Tibial nerve (tissue), 4 donors: ENCODE results near the gene NUPR1. TPM values are rescaled to one million over a fixed set of nuclear protein-coding genes. Genes with fewer than 3 reads are reported as not detected.
A peak's percentile ranks its signal among the peaks of the same experiment; 100 is the strongest.

Source experiments
- DNase-seq, 2 donors: peaks; one replicate each; pipeline ENCODE4 v3.0.0-alpha.2; 2019; ENCODE audit warnings: low spot score in 2 of 2
- H3K27ac ChIP-seq, 4 donors: fragments of 200-600 bp; sonication (generic) in 3 of 4; one replicate each; pipeline ENCODE4 v1.5.1; 2017 to 2019; ENCODE audit warnings: mild to moderate bottlenecking in 1 of 4
- H3K27me3 ChIP-seq, 2 donors: fragments of 200-600 bp; sonication (generic) in 1 of 2; one replicate each; pipeline versions ENCODE4 v1.5.1 to v1.6.0; 2017 to 2019
- H3K36me3 ChIP-seq, 3 donors: fragments of 200-600 bp; sonication (generic); one replicate each; pipeline ENCODE4 v1.5.1; 2018 to 2019
- H3K4me1 ChIP-seq, 4 donors: fragments of 200-600 bp; sonication (generic) in 3 of 4; one replicate each; pipeline ENCODE4 v1.5.1; 2017 to 2019
- H3K4me3 ChIP-seq, 4 donors: fragments of 200-600 bp; sonication (generic) in 3 of 4; one replicate each; pipeline ENCODE4 v1.5.1; 2017 to 2019; ENCODE audit warnings: mild to moderate bottlenecking in 1 of 4, moderate library complexity in 1 of 4
- H3K9me3 ChIP-seq, 4 donors: fragments of 200-600 bp; sonication (generic) in 3 of 4; one replicate each; pipeline ENCODE4 v1.5.1; 2017 to 2019
- EP300 ChIP-seq, 2 donors: sonication (generic); formaldehyde crosslinking; IDR thresholded peaks; one replicate each; pipeline ENCODE4 v1.6.1; 2017; ENCODE audit warnings: antibody characterized with exemption in 2 of 2, mild to moderate bottlenecking in 1 of 2
- POLR2A ChIP-seq, 2 donors: fragments of 450-650 bp; IDR thresholded peaks; one replicate each; pipeline ENCODE4 v1.6.1; 2017; ENCODE audit warnings: antibody characterized with exemption in 2 of 2, mild to moderate bottlenecking in 2 of 2, moderate library complexity in 2 of 2
- WGBS, 2 donors: methylation state at CpG; one replicate each; pipeline ENCODE4 v1.1.5; 2018; 5-methylcytosine and 5-hydroxymethylcytosine counted together
- total RNA-seq, 4 donors: library from RNA; depleted of rRNA; stranded (reverse); fragments of >200 nt; gene quantifications; one replicate each; pipeline ENCODE4 v1.1.0, GENCODE V29; 2016
- TF ChIP-seq, protein P1 (sequence below), 5 experiments: fragments of 200-600 bp in 3 of 5; fragments of 450-650 bp in 2 of 5; sonication (generic) in 3 of 5; IDR thresholded peaks; one replicate each; pipeline ENCODE4 v1.5.1; 2016 to 2019; ENCODE audit warnings: antibody characterized with exemption in 5 of 5, mild to moderate bottlenecking in 3 of 5, moderate library complexity in 2 of 5

Gene NUPR1
- total RNA-seq, 4 donors from 2014 or later = 33.0 to 57.2 (median 53.4) TPM

DNA sequence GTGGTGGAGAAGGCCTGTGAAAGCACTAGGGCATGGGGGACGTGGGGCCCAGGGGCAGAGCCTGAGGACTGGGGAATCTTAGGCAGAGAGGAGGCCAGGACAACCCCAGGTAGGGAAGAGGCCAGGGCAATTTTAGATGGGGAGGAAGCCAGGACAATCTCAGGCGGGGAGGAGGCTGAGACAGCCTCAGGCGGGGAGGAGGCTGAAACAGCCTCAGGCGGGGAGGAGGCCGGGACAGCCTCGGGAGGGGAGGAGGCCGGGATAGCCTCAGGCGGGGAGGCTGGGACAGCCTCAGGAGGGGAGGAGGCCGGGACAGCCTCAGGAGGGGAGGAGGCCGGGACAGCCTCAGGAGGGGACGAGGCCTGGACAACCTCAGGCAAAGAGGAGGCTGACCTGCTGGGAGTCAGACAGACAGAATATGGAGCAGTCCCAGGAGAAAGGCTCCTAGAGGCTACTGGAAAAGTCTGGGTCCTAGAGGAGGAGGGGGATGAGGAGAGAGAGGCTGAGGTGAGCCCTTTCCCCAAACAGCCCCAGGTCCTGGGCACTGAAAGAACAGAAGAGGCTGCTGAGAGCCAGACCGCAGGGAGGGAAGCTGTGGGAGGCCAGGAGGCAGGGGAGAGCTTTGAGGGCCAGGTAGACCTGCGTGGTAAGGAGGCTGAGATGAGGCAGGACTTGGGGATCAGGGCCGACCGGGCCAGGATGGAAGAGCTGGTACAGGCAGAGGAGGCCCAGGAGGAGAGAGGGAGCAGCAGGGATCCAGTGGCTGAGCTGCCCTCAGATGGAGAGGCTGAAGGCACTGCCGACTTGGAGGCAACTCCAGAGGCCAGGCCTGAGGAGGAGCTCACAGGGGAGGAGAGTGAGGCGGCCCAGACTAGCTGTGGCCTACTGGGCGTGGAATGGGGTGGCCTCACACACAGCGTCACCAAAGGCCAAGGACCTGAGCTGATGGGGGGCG is 42.7 kb downstream of the NUPR1 start:
- Histone ChIP-seq H3K4me3 (peak overlapping the region in 1 of 4 donors; percentile 23), H3K27me3 (no peaks in the 10 kb centered on the region), H3K9me3 (no peaks in the 10 kb centered on the region), H3K4me1 (peaks cover 0 to under 1% (median under 1%) of the 10 kb centered on the region in 4 donors), H3K36me3 (no peaks in the 10 kb centered on the region), H3K27ac (peak overlapping the region in 1 of 4 donors; percentile 77)
- no peak for TF ChIP-seq EP300 (IDR thresholded peaks at IDR 0.05)
- TF ChIP-seq, protein P1, sequence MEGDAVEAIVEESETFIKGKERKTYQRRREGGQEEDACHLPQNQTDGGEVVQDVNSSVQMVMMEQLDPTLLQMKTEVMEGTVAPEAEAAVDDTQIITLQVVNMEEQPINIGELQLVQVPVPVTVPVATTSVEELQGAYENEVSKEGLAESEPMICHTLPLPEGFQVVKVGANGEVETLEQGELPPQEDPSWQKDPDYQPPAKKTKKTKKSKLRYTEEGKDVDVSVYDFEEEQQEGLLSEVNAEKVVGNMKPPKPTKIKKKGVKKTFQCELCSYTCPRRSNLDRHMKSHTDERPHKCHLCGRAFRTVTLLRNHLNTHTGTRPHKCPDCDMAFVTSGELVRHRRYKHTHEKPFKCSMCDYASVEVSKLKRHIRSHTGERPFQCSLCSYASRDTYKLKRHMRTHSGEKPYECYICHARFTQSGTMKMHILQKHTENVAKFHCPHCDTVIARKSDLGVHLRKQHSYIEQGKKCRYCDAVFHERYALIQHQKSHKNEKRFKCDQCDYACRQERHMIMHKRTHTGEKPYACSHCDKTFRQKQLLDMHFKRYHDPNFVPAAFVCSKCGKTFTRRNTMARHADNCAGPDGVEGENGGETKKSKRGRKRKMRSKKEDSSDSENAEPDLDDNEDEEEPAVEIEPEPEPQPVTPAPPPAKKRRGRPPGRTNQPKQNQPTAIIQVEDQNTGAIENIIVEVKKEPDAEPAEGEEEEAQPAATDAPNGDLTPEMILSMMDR (IDR thresholded peaks at IDR 0.05) = no peak
- TF ChIP-seq POLR2A (IDR thresholded peaks at IDR 0.05) = no peak
- DNase-seq = no peak
- 82 to 88% methylated on average over 20 of the region's 20 CpGs for WGBS, 2 donors

DNA sequence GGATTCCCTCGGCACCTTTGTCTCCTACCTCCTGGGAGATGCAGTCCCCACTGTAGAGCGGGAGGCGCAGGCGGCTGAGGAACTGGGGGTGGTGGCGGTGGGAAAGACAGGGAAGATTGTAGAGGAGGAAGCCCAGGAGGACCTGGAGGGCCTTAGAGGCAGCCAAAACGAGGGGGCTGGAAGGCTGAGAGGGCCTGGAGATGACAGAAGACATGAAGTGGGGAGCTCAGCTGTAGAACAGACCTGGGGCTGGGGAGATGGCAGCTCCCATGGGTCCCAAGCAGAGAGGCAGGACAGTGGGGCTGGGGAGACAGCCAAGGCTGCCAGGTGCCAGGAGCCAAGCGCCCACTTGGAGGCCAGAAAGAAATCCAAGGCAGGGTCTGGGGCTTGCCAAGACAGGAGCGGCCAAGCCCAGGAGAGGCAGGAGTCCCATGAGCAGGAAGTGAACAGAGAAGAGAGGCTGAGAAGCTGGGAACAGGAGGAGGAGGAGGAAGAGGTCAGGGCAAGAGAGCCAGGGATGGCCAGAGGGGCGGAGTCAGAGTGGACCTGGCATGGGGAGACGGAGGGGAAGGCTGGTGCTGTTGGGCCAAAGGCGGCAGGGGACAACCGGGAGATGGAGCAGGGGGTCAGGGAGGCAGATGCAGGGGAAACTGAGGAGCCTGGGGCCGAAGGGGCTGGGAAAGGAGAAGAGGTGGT is 43.5 kb downstream of the NUPR1 start:
- H3K4me1 ChIP-seq = peaks cover 0 to 9% (median 6%) of the 10 kb centered on the region in 4 donors
- peak overlapping the region in 3 of 4 donors; percentile 22 to 36 (median 23) for H3K4me3 ChIP-seq
- no peaks in the 10 kb centered on the region for H3K27me3 ChIP-seq
- no peaks in the 10 kb centered on the region for H3K36me3 ChIP-seq
- H3K9me3 ChIP-seq = no peaks in the 10 kb centered on the region
- WGBS, 2 donors = 74% methylated on average over 13 of the region's 13 CpGs
- TF ChIP-seq EP300 (IDR thresholded peaks at IDR 0.05) (no peak), POLR2A (IDR thresholded peaks at IDR 0.05) (no peak)
- TF ChIP-seq, protein P1 (IDR thresholded peaks at IDR 0.05) = no peak
- DNase-seq = no peak
- H3K27ac ChIP-seq = peak overlapping the region in 2 of 4 donors; percentile 61 to 77

DNA sequence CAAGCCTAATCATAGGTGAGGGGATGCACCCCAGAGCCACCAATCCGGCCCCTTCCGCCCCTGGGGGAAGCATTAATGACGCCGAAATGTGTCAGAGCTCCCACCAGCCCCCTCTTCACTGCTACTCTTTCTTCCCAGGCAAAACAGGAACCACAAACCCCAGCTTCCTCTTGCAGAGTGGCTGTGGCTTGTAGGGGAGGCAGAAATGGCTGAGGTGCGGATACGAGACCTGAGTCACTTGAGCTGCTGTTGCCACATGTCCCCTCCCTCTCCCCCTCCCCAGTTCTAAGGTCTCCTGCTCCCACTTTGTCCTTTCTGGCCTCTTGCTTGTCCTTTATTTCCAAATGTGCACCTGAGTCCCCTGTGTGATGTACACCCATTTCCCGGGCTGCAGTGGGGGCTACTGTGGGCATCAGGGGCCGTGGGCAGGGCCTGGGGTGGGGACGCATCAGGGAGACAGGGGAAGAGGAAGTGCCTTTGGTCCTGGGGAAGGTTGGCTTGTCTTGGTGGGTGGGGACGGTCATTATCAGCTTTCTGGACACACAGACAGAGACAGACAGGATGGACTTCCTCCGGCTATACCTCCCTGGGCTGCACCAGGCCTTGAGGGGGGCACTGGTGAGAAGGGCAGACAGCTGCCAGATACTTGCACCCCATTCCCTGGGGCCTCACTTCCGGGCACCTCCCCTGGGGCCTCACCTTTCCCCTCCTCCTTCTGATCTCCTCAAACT is 44.5 kb downstream of the NUPR1 start, which contains the start of gene APOBR:
Gene APOBR (plus strand): TSS at position 523 of the 731 bp plus-strand sequence. CDS start 39 bp downstream, at position 562.
- WGBS, 2 donors = 66 to 67% methylated on average over 12 of the region's 12 CpGs
- peak within 1 kb of the TSS in 3 of 4 donors; percentile 48 to 77 (median 61) for H3K27ac ChIP-seq
- peak in 1 of 2 donors; percentile 31 for DNase-seq

DNA sequence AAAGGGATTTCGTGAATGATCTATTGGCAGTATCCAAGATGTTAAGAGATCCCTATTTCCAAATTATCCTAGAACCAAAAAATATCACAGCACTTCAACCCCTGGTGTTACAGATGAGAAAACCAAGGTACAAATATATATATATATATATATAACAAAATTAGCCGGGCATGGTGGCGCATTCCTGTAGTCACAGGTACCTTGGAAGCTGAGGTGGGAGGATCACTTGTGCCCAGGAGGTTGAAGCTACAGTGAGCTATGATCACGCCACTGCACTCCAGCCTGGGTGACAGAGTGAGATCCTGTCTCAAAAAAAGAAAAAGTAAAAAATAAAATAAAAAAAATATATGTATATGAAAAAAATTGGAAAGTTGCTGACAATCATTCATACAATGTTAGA is 46.3 kb downstream of the NUPR1 start:
- H3K27me3 ChIP-seq = no peaks in the 10 kb centered on the region
- peak overlapping the region in 2 of 4 donors; percentile 83 to 96 for H3K4me3 ChIP-seq
- H3K9me3 ChIP-seq = no peaks in the 10 kb centered on the region
- H3K4me1 ChIP-seq = peaks cover 0 to 23% (median 6%) of the 10 kb centered on the region in 4 donors
- no peak for DNase-seq
- H3K36me3 ChIP-seq = peaks cover 0 to 24% (median 0%) of the 10 kb centered on the region in 3 donors
- WGBS, 2 donors = 53 to 54% methylated on average over 4 of the region's 4 CpGs
- TF ChIP-seq POLR2A (IDR thresholded peaks at IDR 0.05) (no peak), EP300 (IDR thresholded peaks at IDR 0.05) (no peak)
- TF ChIP-seq, protein P1 (IDR thresholded peaks at IDR 0.05) = no peak
- peak overlapping the region; percentile 87 to 99 (median 96) for H3K27ac ChIP-seq

More for the DNA sequence above, 44.5 kb downstream of the NUPR1 start, which contains the start of gene APOBR:
- Histone ChIP-seq H3K27me3 (no peaks in the 10 kb centered on the region), H3K9me3 (no peaks in the 10 kb centered on the region), H3K4me1 (peaks cover 0 to 19% (median 6%) of the 10 kb centered on the region in 4 donors), H3K4me3 (peak within 1 kb of the TSS in 3 of 4 donors; percentile 22 to 36 (median 23)), H3K36me3 (peaks cover 0 to 7% (median 0%) of the 10 kb centered on the region in 3 donors)
- TF ChIP-seq EP300 (IDR thresholded peaks at IDR 0.05) (peak in 1 of 2 donors; percentile 51), POLR2A (IDR thresholded peaks at IDR 0.05) (no peak)
- TF ChIP-seq, protein P1 (IDR thresholded peaks at IDR 0.05) = no peak
